ENCODE measurements around the gene DNAJB6.
A peak's percentile ranks its signal among the peaks of the same experiment; 100 is the strongest.
"Not testable (repeated sequence)": the region's sequence is repeated elsewhere in the genome, so short reads cannot be mapped to it uniquely, and the experiment has no call there.

Gene DNAJB6

GRCh38 chr7:157329447-157329846 lies 7.4 kb upstream of the DNAJB6 start:
- DNase-seq = no peak

GRCh38 chr7:157330567-157330966 lies 6.2 kb upstream of the DNAJB6 start:
- not testable (repeated sequence) for DNase-seq

- DNase-seq = not testable (repeated sequence)
Measured at GRCh38 chr7:157331049-157331448, 5.8 kb upstream of the DNAJB6 start.

GRCh38 chr7:157335236-157335635 lies 1.6 kb upstream of the DNAJB6 start:
- DNase-seq = no peak

- no peak for DNase-seq
Measured at GRCh38 chr7:157335991-157336382, 817 bp upstream of the DNAJB6 start.

- peak; percentile 42 for DNase-seq
Measured at GRCh38 chr7:157337316-157338149, 729 bp downstream of the DNAJB6 start.

- peak; percentile 65 for DNase-seq
Measured at GRCh38 chr7:157339777-157340677, 3.2 kb downstream of the DNAJB6 start.

GRCh38 chr7:157347217-157347904 lies 10.6 kb downstream of the DNAJB6 start:
- no peak for DNase-seq

- DNase-seq = no peak
Measured at GRCh38 chr7:157348548-157348947, 11.7 kb downstream of the DNAJB6 start.

GRCh38 chr7:157352516-157352915 lies 15.7 kb downstream of the DNAJB6 start:
- DNase-seq = no peak

GRCh38 chr7:157355784-157356511 lies 19.1 kb downstream of the DNAJB6 start:
- DNase-seq = no peak

- no peak for DNase-seq
Measured at GRCh38 chr7:157357129-157358040, 20.6 kb downstream of the DNAJB6 start.

GRCh38 chr7:157358041-157358752 lies 21.4 kb downstream of the DNAJB6 start:
- DNase-seq = no peak

GRCh38 chr7:157358753-157359096 lies 21.9 kb downstream of the DNAJB6 start:
- DNase-seq = no peak

GRCh38 chr7:157359581-157359980 lies 22.8 kb downstream of the DNAJB6 start:
- no peak for DNase-seq

GRCh38 chr7:157360483-157361025 lies 23.8 kb downstream of the DNAJB6 start:
- DNase-seq = no peak

GRCh38 chr7:157361537-157361936 lies 24.7 kb downstream of the DNAJB6 start:
- no peak for DNase-seq

GRCh38 chr7:157362729-157363128 lies 25.9 kb downstream of the DNAJB6 start:
- no peak for DNase-seq

GRCh38 chr7:157366722-157367121 lies 29.9 kb downstream of the DNAJB6 start:
- no peak for DNase-seq

GRCh38 chr7:157368955-157369354 lies 32.2 kb downstream of the DNAJB6 start:
- no peak for DNase-seq

GRCh38 chr7:157370742-157371141 lies 33.9 kb downstream of the DNAJB6 start:
- no peak for DNase-seq
